ENCODE measurements around the gene ATP8B1. TPM values are rescaled to one million over a fixed set of nuclear protein-coding genes. Genes with fewer than 3 reads are reported as not detected.

ATP8B1 gene
- total and polyA plus RNA-seq, 2 experiments from 2014 or later = 1.7 to 3.0 TPM

GRCh38 chr18:57794951-57795728 is 8.0 kb downstream of the ATP8B1 start:
- no peaks in the 10 kb centered on the region for H3K4me1 ChIP-seq (ENCODE audit: insufficient read depth)
- H4K20me1 ChIP-seq (replicated peaks; ENCODE audit: insufficient read depth) = no peaks in the 10 kb centered on the region
- Mint-ChIP-seq H3K9me3 (peaks cover 4% of the 10 kb centered on the region; the same call in 1 of the 3 replicates), H3K27me3 (ENCODE audit: insufficient read depth, low read depth, poor library complexity) (peaks cover 5% of the 10 kb centered on the region), H3K4me1 (peaks cover 17% of the 10 kb centered on the region), H3K4me3 (no peak overlapping the region; the same call in 2 of the 3 replicates), H3K36me3 (ENCODE audit: low read depth) (peaks cover 8% of the 10 kb centered on the region; the same call in 1 of the 3 replicates), H3K27ac (no peak overlapping the region)
- no peaks in the 10 kb centered on the region for H3K36me3 ChIP-seq (ENCODE audit: insufficient read depth)
- ATAC-seq (no peak), DNase-seq (ENCODE audit: low spot score) (no peak)
- peaks cover 9% of the 10 kb centered on the region for H3K27me3 ChIP-seq (ENCODE audit: insufficient read depth)
- H3K79me2 ChIP-seq (replicated peaks; ENCODE audit: insufficient read depth) = no peaks in the 10 kb centered on the region; the same call in 1 of the 2 replicates
- no peak overlapping the region for H2AFZ ChIP-seq
- no peaks in the 10 kb centered on the region for H3F3A ChIP-seq (replicated peaks; ENCODE audit: low read depth)
- no peak overlapping the region for H3K4me2 ChIP-seq
- no peak overlapping the region for H3K4me3 ChIP-seq
- TF ChIP-seq ZNF114 (CRISPR knock-in tag; IDR thresholded peaks at IDR 0.05) (no peak), JUNB (IDR thresholded peaks at IDR 0.05; ENCODE audit: unreplicated experiment) (no peak), ZNF331 (CRISPR knock-in tag; IDR thresholded peaks at IDR 0.05; ENCODE audit: low read depth) (no peak), REST (IDR thresholded peaks at IDR 0.05; ENCODE audit: unreplicated experiment) (no peak), EZH2 (IDR thresholded peaks at IDR 0.05; ENCODE audit: low read depth, unreplicated experiment) (no peak), CTCF (conservative IDR thresholded peaks at IDR 0.05; ENCODE audit: low read depth in 2 of 2) (no peak), POLR2AphosphoS5 (IDR thresholded peaks at IDR 0.05; ENCODE audit: low read depth) (no peak), NANOG (IDR thresholded peaks at IDR 0.05; ENCODE audit: borderline replicate concordance) (no peak)
- no peaks in the 10 kb centered on the region for H3K9me2 ChIP-seq (ENCODE audit: insufficient read depth)
- no peak overlapping the region for H3K27ac ChIP-seq (ENCODE audit: low read depth)
